EL (cell line): ENCODE measurements around the gene SLC9A8.
"Not testable (repeated sequence)": the region's sequence is repeated elsewhere in the genome, so short reads cannot be mapped to it uniquely, and the experiment has no call there.

Experiments
- DNase-seq: peaks from one replicate; pipeline ENCODE4 v3.0.0-alpha.2; 2016

Gene SLC9A8

DNA sequence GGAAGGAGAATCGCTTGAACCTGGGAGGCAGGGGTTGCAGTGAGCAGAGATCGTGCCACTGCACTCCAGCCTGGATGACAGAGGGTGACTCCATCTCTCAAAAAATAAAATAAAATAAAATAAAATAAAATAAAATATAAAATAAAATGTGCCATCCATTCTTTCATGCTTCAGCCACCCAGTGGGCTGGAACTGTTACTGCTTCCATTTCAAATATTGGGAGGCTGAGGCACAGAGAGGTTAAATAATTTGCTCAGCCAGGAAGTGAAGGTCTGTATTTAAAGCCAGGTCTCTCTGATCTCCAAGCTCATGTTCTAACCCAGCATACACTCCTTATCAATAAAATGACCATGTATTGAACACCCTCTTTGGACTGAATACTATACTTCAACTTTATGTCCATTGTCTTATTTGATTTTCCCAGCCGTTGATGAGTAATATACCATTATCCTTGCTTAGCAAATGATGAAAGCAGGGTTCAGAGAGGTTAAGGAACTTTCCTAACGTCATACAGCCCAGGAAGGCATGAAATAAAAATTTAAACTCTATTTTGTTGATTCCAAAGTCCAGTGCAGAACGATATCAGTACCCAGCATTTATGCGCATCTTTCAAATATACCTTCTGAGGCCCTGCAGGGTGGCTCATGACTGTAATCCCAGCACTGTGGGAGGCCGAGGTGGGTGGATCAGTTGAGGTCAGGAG lies 25.8 kb upstream of the SLC9A8 start:
- no peak for DNase-seq

DNA sequence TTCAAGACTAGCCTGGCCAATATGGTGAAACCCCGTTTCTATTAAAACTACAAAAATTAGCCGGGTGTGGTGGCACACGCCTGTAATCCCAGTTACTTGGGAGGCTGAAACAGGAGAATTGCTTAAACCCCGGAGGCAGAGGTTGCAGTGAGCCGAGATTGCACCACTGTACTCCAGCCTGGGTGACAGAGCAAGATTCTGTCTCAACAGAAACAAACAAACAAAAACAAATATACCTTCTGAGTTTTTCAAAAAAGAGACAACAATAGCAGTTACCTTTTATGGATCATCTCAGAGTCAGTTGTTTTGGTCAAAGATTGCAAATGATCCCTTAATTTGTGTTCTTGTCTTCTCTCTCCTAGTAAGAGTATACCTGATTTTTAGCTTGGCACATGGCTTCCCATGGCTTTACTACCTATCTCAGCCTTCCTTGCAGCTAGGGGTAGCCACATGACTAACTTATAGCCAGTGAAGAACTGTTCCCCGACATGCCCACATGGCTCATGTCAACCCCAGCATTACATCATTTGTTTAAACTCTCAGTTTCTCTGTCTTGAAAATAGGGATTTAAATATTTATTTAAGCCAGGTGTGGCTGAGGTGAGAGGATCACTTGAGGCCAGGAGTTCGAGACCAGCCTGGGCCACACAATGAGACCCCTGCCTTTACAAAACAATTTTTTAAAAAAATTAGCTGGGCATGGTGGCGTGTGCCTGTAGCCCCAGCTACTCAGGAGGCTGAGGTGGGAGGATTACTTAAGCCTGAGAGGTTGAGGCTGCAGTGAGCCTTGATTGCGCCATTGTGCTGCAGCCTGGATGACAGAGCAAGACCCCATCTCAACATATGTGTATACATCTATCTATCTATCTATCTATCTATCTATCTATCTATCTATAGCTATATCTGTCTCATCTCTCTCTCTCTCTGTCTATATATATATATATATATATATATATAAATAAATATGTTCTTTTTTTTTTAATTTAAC lies 25.0 kb upstream of the SLC9A8 start:
- no peak for DNase-seq

DNA sequence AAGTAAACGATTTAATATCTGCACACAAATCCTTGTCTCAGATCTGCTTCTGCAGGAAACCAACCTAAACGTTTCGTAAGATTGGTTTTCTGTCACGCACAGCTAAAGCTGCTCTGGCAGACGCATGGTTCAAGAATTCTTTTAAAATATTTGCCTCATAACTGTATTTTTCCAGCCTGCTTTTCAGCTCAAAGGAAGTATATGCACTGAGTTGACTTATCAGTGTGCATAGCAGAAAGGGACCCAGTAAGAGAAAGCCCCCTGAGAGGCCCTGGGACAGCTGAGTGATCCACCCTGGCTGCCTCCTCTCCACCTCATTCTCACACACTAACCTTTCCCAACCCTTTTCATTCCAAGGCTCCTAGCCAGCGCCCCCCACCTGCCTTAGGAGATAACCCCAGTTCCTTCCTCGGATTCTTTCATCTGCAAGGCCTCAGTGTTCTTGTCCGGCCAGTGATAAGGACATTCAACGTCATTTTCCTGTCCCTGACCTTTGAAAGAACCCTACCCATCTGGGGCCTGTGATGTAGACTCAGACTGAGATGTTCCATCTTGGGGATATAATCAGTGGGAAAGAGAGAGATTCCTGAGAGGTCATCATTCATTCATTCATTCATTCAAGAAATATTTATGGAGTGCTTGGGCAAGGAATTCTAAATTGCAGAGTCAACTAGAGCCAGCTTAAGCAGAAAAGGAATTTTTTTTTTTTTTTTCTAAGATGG lies 22.4 kb upstream of the SLC9A8 start:
- peak; percentile 90 for DNase-seq

DNA sequence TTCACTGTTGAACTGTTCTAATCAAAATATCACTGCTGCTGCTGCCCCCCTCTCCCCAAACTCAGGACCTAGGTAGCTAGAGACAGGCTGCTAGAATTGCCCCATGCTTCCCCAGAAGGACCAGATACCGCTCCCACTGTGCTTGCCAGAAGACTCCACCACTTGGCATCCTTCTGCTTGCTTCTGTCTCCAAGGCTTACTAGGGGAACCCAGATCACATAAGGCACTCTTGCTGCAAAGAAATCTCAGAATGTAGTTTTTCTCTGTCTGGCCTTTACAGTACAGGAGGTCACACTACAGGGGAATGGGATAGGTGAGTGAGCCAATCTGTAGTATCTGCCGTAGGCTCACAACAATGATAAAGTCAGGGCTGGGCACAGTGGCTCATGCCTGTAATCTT lies 21.5 kb upstream of the SLC9A8 start:
- DNase-seq: no peak

DNA sequence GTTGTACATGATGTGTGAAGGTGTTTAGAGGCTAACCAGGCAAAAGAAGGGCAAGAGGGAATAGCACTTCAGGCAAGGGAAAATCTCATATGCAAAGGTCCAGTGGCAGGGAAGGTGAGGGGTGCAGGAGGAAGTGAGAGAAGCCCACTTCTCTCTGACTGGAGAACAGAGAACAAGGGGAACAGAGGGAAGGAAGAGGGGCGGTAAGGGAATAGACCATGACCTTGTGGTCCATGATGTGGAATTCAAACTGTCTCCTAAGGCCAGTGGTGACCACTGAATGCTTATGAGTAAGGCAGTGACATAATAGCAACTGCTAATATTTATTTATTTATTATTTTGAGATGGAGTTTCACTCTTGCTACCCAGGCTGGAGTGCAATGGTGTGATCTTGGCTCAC lies 20.6 kb upstream of the SLC9A8 start:
- peak; percentile 52 for DNase-seq

DNA sequence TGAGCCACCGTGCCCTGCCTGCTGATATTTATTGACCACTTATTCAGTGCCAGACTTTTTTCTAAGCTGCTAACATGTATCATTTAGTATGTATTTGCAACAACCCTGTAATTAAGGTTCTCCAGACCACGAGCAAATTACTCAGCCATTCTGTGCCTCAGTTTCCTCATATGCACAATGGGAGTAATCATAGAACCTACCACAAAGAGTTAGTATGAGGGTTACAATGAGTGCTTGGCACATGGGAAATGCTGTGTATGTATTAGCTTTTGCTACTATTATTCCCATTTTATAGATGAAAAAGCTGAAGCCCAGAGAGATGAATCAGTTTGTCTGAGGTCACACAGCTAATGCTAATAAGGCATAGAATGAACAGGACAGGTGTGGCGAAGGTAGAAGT lies 20.0 kb upstream of the SLC9A8 start:
- no peak for DNase-seq

DNA sequence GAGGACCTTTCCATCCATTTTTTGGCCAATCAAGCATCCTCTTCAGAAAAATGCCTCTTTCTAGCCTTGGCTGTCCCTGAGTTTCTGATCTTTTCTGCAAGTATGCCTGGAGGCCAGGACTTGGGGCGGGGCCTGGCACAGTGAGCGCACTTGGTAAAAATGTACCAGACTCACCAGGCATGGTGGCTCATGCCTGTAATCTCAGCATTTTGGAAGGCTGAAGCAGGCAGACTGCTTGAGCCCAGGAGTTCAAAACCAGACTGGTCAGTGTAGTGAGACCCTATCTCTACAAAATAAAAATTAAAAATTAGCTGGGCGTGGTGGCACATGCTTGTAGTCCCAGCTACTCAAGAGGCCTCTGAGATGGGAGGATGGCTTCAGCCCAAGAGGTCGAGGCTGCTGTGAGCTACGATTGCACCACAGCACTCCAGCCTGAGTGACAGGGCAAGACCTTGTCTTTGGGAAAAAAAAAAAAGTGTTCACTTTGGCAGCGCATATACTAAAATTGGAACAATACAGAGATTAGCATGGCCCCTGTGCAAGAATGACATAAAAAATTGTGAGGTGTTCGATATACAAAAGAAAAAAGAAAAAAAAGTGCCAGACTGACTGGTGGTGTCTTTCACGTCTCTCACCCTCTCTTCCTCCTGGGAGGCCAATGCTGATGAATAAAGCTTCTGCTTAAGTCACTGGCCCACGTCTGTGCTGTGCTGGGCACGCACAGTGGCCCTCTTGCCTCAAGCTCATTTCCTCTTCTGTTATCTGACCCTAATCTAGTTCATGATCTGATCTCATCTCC lies 18.1 kb upstream of the SLC9A8 start:
- peak; percentile 52 for DNase-seq

DNA sequence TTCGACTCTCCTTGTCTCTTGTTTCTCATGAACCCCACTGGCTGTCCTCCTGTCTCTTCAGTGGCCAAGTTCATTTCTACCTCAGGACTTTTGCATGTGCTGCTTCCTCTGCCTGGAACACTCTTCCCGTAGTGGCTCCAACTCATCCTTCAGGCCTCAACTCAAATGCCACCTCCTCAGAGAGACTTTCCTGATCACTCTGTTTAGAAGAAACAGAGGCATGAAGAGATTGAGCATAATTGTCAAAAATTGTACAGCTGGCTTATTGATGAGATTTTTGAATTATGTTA lies 17.5 kb upstream of the SLC9A8 start:
- DNase-seq: no peak

DNA sequence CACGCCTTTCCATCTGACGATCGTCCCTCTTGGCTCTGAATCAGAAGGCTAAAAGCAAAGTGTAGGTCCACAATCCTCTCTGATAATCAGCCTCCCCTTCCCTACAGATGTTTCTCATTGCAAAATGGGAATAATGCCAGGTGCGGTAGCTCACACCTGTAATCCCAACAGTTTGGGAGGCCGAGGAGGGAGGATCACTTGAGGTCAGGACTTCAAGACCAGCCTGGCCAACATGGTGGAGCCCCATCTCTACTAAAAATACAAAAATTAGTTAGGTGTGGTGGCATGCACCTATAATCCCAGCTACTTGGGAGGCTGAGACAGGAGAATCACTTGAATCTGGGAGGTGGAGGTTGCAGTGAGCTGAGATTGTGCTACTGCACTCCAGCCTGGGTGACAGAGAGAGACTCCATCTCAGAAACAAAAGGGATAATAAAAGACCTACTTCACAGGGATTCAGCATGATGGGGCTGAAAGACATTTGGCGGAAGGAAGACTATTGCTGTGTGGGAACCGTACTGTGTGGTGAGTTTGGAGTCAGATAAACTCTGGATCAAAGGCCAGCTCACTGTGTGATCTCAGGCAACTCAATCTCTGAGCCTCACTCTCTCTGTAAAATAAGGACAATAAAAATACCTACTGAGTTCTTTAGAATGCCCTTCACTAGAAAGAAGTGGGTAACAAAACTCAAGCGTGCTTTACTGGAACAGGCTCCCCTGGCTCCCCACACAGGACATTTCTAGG lies 15.9 kb upstream of the SLC9A8 start:
- no peak for DNase-seq

DNA sequence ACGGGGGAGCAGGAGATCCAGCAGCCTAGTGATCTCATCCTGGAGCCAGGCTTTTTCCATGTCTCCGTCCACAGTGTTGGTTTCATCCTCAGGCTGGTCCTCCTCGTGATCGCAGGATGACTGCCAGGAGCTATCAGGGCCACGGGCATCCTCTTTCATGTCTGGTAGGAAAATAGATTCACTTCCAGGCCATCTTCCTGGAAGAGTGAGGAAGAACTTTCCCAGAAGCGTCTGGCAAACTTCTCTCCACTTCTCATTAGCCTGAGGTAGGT lies 15.3 kb upstream of the SLC9A8 start:
- DNase-seq: no peak

DNA sequence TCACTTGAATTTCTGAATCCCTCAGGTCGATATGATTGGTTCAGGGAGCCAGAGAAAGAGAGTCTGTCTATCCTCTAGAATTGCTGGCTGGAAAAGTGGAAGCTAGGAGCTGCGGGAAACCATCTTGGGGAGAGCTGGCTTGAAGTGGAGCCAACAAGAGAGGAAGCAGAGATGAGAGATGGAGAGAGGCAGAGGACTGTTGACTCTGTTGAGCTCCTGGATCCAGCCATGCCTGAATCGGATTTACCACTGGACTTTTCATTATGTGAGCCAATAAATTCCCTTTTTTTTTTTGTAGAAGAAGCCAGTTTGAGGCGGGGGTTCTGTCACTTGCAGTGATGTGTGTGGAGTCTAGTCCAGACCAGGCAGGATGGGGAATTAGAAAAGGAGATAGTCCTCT lies 13.9 kb upstream of the SLC9A8 start:
- DNase-seq: no peak

DNA sequence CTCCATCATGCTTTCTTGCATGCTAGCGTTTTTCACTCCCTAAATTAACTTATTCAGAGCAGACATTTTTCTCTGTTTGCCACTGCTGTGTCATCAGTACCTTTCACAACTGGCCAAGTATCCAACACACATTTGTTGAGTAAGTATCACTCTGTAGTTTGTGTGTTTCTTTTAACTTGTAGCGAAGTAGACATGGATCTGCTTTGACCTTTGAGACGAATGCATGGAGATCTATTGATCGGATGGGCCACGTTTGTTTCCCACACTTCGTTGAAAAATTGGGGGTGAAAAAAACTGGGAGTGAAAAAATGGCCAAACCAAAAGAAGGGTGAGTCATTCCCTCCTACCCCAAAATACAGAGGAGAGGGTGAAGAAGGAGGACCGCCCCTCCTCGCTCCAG lies 12.9 kb upstream of the SLC9A8 start:
- no peak for DNase-seq

DNA sequence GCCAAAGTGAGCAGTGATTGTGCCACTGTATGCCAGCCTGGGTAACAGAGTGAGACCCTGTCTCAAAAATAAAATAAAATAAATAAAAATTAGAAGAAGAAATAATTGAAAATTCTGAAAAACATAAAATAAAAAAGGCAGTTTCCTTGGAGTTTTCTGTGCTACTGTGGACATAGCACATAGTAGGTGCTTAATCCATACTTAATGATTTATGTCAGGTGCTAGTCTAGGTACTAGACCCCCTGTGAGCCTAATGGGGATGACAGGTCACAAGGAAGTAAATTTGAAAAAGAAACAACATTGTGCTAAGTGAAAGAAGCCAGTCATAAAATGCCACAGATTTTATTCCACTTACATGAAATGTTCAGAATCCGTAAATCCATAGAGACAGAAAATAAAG lies 9.2 kb upstream of the SLC9A8 start:
- no peak for DNase-seq

DNA sequence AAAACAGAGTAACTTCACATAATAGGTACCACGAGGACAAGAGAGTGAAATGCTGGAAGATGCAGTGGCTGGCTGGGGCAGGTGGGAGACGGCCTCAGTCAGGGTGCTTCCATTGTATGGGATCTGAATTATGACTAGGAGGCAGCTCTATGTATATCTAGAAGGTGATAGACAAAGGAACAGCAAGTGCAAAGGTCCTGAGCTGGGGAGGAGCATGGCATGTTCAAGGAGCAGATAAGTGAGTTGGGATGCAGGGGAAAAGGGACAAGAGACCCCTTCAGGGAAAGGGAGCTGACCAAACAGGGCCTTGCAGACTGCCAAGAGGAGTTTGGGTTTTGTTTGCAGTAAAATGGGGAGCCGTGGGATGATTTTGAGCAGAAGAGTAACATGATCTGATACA lies 8.3 kb upstream of the SLC9A8 start:
- DNase-seq: no peak

DNA sequence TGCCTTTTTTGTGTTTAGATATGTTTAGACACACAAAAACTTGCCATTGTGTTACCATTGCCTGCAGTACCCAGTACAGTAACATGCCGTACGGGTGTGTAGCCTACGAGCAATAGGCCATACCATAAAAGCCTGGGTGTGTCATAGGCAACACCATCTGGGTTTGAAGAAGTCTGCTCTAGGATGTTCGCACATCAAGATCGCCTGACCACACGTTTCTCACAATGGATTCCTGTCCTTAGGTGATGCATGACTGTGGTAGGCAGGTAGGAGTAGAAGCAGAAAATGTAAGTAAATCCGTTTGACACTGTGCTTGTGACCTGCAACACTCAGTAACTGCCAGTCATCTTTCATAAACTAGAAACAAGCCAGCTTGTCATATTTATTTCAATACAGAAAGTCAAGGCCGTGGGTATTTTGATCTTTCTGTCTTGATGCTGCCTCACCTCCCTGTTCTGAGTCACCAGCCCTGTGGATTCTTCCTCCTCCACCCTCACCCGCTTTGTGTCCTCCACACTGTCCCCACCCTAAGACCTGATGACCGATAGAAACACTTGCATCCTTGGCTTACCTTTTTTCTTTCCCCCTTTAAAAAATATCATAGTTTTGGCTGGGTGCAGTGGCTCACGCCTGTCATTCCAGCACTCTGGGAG lies 7.3 kb upstream of the SLC9A8 start:
- DNase-seq: not testable (repeated sequence)

DNA sequence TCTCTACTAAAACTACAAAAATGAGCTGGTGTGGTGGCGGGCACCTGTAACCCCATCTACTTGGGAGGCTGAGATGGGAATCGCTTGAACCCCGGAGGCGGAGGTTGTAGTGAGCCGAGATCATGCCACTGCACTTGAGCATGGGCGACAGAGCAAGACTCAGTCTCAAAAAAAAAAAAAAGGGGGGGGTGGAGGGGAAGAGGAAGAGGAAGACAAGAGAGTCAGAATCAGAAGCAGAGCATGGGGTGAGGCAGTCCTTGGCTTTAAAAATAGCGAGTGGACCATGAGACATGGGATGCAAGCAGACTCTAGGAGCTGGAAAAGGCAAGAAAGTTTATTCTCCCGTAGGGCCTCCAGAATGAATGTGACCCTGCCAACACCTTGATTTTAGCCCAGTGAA lies 3.9 kb upstream of the SLC9A8 start:
- no peak for DNase-seq

DNA sequence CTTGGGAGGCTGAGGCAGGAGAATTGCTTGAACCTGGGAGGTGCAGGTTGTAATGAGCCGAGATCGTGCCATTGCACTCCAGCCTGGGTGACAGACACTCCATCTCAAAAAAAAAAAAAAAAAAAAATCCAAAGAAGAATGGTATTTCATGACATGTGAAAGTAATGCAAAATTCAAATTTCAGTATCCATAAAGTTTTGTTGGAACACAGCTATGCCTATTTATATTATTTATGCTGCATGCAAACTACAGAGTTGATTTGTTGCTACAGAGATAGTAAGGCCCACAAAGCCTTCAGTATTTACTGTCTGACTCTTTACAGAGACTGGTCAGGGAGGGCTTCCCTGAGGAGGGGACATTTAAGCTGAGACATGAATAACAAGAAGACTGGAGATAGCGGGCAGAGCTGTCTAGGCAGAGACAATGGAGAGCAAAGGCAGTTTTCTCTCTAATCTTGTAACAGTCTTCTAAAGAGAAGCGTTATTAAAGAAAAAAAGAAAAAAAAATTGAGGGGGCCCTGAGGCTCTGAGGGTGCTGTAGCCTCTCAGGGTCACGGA lies 2.7 kb upstream of the SLC9A8 start:
- DNase-seq: no peak

DNA sequence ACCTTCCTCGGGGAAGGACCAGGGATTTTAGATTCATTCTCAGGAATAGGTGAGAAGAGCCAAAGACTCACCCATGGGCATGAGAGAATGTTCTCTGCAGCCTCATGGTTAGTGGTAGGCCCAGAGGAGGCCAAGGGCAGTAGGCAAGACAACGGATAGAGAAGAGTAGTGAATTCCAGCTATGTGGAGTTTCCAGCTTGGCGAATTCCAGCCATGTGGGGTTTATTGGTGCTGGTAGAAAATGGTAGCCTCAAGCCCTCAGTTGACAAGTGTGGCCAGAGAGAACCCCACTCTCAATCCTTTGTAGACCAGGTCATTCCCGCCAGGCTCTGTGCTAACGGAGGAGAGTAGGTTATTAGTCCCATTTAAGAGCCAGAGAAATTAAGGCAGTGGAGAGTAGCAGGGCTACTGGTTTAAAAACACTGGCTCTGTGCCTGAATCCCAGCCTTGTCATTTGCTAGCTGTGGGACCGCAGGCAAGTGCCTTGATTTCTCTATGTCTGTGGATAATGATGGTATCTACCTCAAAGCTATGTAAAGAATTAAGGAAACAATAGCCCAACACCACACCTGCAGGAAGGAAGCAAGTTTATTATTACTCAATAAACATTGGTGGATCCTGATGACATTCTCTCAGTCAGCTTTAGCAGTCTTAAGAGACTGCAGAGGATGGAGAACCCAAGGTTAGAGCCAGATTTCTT lies 2.0 kb upstream of the SLC9A8 start:
- DNase-seq: no peak

DNA sequence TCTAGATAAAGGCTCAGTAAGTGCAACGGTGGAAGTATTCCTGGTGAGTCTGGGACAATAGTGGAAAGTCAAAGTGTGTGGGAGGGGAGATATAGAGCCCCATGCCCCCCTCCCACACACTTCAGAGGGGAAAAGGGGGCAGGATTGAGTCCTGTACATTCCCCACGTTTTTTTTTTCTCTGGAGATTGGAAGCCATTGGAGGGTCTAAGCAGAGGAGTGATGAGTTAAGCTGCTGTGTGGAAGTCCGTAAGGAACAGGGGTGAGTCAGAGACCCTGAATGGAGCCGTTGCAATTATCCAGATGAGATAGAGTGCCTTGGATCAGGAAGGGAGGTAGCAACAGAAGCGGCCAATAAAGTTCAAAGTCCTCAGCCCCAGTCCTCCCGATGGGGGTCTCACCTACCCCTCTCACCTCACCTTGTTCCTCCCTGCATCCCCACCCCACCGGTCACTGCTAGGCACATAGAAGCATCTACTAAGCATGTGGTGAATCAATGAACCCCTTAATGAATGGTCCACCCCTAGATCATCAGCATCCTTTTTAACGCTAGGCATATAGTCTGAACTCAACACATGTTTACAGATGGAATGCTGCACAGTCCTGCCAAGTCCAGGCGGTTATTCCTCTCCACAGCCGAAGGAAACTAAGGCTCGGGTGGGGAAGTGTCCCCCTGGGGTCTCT lies 662 bp upstream of the SLC9A8 start:
- peak; percentile 70 for DNase-seq

DNA sequence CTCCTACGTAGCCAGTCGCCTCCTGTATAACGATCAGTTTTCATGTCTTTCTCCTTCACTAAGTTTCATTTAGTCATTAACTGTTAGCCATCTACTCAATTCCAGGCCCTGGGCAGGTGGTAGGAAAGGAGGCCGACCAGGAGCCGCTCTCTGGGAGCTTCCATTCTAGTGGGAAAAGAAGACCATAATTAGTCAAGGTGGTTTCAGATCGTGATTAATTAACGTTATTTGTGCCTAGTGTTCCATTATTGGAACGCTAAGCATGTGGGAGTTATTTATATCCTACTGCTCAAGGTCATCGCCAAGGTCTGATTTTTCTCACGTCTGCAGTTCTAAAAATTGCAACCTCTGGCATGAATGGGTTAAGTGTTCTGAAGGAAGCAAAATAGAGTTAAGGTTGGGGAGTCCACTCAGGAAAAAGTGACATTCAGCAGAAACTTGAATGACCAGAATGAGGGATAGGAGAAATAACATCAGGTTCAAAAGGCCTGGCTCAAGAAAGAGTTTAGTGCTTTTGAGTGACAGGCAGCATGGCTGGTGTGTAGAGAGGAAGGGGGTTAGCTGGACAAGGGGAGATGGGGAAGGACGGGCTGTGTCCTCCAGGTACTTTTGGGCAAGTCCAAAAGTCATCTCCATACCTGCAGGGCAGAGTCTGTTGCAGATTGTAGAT lies 812 bp downstream of the SLC9A8 start:
- no peak for DNase-seq
